Subcutaneous abdominal adipose tissue (tissue), 5 donors: Measurements from ENCODE around the gene DOCK7.

Experiments
- H3K27ac ChIP-seq: one replicate; pipeline ENCODE4 v1.7.0; 2013; ENCODE audit warnings: low read depth, mild to moderate bottlenecking, inconsistent platforms, low read length, moderate library complexity
- H3K27me3 ChIP-seq, 5 donors: one replicate each; pipeline ENCODE4 v1.7.0; 2013; ENCODE audit warnings: low read length in 5 of 5, inconsistent platforms in 1 of 5; ENCODE audit not compliant: control insufficient read depth in 5 of 5, insufficient read depth in 4 of 5
- H3K36me3 ChIP-seq, 5 donors: one replicate each; pipeline ENCODE4 v1.7.0; 2013; ENCODE audit warnings: low read length in 5 of 5; ENCODE audit not compliant: control insufficient read depth in 5 of 5, insufficient read depth in 5 of 5
- H3K4me1 ChIP-seq, 5 donors: one replicate each; pipeline ENCODE4 v1.7.0; 2013; ENCODE audit warnings: low read length in 5 of 5, mild to moderate bottlenecking in 3 of 5, moderate library complexity in 1 of 5; ENCODE audit not compliant: control insufficient read depth in 5 of 5, insufficient read depth in 5 of 5
- H3K4me3 ChIP-seq, 5 donors: one replicate each; pipeline ENCODE4 v1.7.0; 2013; ENCODE audit warnings: low read length in 5 of 5, low read depth in 1 of 5
- H3K9ac ChIP-seq, 5 donors: one replicate each; pipeline ENCODE4 v1.7.0; 2013; ENCODE audit warnings: low read length in 5 of 5, mild to moderate bottlenecking in 4 of 5, moderate library complexity in 3 of 5
- H3K9me3 ChIP-seq, 5 donors: one replicate each; pipeline ENCODE4 v1.7.0; 2013; ENCODE audit warnings: low read length in 5 of 5; ENCODE audit not compliant: control insufficient read depth in 5 of 5
- donor health status: healthy.
- donor health status: healthy.
- donor health status: healthy.
- donor health status: healthy.
- donor health status: healthy.

DOCK7 gene

DNA sequence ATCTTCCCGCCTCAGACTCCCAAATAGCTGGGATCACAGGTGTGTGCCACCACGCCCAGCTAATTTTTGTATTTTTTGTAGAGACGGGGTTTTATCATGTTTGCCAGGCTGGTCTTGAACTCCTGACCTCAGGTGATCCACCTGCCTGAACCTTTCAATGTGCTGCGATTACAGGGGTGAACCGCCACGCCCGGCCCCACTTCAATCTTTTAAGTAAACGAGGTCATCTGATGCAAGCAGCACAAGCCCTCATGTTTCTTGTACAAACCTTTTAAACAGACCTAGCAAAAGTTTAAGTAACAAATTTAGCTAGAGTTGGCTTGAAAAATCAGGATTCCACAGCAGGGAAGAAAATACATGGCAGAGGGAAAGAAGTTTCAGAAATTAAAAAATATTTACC is 272.5 kb downstream of the DOCK7 start:
- no peak overlapping the region for H3K4me3 ChIP-seq
- H3K27ac ChIP-seq, result no peak overlapping the region
- H3K36me3 ChIP-seq, result no peaks in the 10 kb centered on the region
- H3K9ac ChIP-seq, result no peak overlapping the region
- H3K4me1 ChIP-seq, result no peaks in the 10 kb centered on the region
- no peaks in the 10 kb centered on the region for H3K9me3 ChIP-seq
- H3K27me3 ChIP-seq, result peaks cover 0 to 5% (median 0%) of the 10 kb centered on the region in 5 donors

DNA sequence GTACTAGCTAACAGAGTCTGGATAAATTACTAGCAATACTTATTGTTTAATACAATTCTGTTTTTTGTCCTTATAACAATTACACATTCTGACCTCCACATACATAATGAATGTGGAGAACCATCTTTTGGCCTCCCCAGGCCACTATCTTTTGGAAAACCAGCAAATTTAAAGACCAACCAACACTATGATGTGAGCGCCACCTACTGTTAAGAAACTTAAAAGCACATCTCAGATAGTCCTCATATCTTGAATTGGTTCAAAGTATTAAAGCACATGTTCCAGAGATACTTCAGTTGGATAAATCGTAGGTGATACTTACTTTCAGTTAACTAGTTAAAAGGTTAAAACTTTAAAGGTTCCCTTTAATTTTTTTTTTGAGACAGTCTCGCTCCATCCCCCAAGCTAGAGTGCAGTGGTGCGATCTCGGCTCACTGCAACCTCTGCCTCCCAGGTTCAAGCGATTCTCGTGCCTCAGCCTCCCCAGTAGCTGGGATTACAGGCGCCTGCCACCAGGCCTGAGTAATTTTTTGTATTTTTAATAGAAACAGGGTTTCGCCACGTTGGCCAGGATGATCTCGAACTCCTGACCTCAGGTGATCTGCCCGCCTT is 280.7 kb downstream of the DOCK7 start:
- Histone ChIP-seq H3K27ac (no peak overlapping the region), H3K9ac (no peak overlapping the region), H3K27me3 (peaks cover 0 to 4% (median 0%) of the 10 kb centered on the region in 5 donors), H3K36me3 (no peaks in the 10 kb centered on the region), H3K4me1 (no peaks in the 10 kb centered on the region), H3K4me3 (no peak overlapping the region), H3K9me3 (no peaks in the 10 kb centered on the region)

DNA sequence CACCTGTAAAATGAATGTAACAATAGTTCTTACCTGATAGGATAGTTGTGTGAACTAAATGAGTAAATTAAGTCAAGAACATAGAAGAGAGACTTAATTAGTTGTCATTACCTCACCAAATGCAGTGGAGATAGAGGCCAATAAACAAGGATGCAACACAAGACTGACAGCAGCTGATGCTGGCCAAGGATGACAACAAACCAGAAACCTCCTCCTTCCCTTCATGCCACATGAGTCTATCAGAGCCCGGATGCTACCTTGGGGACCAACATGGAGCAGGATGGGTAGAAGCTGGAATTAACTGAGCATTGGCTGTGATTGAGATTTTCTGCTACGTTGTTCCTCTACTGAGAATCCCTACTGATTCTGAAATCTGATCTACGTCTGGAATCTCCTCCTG is 281.6 kb downstream of the DOCK7 start:
- Histone ChIP-seq H3K4me1 (no peaks in the 10 kb centered on the region), H3K4me3 (no peak overlapping the region), H3K9me3 (no peaks in the 10 kb centered on the region)

DNA sequence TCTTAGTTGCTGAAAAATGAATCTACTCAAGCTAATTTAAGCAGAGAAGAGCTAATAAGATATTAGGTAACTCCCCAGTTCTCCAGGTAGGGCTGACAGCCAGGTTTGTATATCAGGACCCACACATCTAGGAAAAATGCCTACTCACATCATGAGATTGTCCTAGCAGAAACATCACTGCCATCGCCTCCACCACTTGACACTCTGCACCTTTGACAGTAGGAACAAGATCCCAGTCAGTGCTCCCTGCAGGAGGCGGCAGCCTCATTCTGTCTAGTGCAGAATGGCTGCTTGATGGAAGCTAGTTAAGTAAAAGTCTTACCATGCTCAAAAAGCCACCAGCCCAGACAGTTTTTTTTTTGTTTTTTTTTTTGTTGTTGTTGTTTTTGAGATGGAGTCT is 282.9 kb downstream of the DOCK7 start:
- Histone ChIP-seq H3K36me3 (no peaks in the 10 kb centered on the region), H3K9me3 (no peaks in the 10 kb centered on the region), H3K4me3 (no peak overlapping the region), H3K27me3 (no peaks in the 10 kb centered on the region), H3K9ac (no peak overlapping the region), H3K27ac (no peak overlapping the region), H3K4me1 (no peaks in the 10 kb centered on the region)

More for the DNA sequence above, 281.6 kb downstream of the DOCK7 start:
- no peak overlapping the region for H3K9ac ChIP-seq
- no peaks in the 10 kb centered on the region for H3K27me3 ChIP-seq
- no peaks in the 10 kb centered on the region for H3K36me3 ChIP-seq
- H3K27ac ChIP-seq, result no peak overlapping the region
